Hepatic stellate cell (primary cell): Measurements from ENCODE around the gene TMEM88.

ENCODE experiments used
- DNase-seq: peaks from one replicate; pipeline ENCODE4 v3.0.0; 2011; ENCODE audit warnings: low spot score

Gene TMEM88

DNA sequence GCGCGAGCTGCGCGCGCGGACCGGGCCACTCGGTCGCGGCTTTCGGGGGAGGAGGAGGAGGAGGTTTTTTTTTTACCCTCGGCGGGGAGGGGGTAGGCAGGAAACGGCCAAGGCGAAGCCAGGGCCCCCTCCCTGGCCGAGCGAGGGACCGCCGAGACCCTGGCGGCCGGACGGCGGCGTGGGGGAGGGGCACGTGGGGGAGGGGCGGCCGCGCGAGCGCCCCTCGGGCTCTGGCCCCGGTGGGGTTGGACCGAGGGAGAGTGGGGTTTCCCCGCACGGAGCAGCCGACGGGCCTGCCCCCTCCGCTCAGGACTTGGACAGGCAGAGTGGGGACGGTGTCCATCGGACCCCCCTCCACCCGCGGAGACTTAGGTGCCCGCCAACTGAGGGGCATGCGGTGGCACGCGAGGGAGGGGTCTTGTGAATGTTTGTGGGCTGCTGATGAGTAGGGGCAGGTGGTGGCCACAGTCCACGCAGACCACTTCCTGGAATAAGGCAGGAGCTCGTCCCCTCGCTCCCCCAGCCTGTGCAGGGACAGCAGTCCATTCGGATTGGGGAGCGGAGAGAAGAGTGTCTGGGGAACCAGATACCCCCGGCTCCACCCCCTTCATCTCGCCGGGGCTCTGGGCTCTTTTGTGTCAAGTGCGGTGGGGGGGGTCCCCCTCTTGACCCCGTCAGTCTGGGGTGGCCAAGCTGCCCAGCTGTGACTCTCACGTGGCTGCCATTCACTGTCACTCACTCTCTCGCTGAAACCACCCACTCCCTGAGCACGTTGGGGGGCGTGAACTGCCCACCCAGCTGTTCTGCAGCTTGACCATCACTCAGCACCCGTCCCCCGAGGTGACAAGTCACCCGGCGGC is 30.7 kb downstream of the TMEM88 start:
- DNase-seq = peak; percentile 57

DNA sequence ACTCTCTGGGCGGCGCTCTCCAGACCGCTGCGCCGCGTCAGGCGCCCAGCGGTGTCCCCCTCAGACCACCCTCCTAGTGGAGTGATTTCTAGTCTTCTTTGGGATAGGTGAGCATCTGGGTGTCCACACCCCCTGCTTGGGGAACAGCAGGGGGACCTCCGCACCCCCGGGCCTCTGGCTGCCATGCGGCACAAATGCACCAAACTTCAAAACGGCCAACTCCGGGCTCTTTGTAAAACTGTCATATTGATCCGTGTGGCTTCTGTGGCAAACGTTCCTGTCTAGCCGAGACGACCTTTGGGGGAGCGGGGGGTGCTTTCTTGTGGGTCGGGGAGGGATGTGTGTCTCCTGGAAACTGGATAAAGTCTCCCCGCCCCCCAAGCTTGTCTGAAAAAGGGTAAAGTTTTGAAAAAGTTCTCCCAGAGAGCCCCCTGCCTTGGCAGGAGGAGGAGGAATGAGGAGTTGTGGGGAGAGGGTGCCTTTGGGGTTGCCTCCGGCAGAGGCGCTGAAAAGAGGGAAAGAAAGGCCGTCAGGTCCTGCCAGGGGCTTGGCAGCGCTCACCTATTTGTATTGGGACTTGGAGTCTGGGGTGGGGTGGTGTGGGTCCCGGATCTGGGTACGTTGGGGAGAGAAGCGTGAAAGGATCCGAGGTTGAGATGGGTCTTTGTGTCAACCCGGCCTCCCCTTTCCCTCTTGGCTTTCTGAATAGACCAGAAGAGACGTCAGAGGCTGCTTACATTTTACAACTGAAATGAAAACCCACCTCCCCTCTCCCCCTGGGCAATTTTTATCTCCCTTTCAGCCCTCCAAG is 31.6 kb downstream of the TMEM88 start:
- DNase-seq = peak; percentile 52

DNA sequence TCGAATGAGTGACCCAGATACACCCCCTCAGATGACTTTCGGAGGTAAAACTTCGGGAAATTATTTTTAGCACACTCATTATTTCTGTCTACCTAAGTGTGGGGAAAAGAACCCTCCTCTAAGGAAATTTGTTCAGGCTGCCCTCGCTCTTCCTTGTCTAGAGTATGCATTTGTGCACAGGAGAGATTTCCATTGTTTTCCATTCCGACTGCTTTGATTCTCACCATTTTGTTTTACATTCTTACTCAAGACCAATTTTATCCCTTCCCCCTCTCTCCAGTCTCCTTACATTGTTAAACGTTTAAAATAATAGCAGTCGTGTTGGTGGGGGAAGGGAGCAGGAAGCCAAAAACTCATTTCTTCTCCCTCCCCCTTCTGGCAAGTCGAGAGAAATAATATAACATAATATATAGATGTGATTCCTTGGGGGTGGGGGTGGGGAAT is 32.2 kb downstream of the TMEM88 start:
- DNase-seq = no peak

DNA sequence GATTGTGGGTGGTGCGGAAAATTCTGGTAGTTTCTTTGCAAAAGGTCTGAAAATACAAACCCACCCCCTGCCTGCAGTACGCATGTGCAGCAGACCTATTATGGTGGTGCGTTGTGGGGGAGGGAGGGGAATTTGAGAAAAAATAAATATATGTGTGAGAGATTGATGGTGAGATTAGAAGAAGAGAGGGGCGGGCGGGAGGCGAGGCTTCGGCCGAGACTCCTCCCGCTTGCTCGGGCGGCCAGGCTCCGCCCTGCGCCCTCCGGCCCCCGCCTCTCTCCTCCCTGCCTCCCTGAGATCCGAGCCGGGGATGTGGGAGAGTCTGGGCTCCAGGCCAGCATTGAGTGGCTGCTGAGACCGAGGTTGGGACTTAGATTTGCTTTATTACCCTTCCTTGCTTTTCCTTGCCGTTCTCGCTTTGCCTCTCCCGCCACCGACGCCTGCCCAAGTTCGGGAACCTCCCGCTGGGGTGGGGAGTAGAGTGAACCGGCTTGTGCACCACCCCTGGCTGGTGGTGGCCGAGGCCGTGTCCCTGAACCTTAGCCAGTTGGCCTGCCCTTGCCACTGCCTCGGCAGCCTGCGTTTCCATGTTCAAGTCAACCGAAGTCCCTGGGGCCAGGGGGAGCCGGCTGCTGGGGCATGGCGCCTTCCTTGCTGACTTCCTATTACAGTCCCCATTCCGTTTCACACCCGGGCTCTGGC is 32.8 kb downstream of the TMEM88 start:
- peak; percentile 95 for DNase-seq

DNA sequence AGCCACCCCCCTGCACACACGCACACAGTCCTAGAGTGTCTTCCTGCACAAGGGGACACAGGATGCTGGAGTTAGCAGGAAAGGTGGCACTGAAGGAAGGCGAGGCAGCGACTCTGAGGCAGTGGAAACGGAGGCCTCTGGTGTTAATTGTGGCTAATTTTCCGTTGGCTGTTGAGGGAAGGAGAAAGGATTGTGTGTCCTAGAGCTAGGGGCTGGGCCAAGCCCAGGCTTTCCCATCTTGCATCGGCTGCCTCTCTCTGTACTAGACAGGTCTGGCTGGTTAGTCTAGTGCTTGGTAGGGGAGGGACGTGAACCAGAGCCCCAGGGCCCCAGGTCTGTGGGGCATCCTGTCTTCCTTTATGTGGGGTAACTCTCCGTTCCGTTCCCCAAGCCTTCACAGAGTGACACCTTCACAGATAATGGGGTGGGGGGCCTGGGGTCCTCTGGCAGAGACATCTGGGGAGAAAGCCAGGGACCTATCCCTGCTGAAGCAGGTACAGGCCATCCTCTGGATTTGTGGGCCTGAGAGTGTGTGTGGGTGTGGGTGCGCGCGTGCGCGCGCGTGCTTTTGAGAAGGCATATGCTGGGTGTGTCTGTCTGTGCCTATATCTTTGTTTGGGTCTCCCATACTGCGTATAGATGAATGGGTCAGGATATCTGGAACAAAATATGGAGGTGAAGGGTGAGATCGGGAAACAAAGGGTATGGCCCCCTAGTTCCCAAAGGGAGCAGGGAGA is 33.5 kb downstream of the TMEM88 start, which contains the start of gene CHD3:
CHD3 (plus strand) TSS at position 606 of the 737 bp plus-strand sequence. CDS start 212 bp downstream, outside the sequence.
- DNase-seq = peak; percentile 26

DNA sequence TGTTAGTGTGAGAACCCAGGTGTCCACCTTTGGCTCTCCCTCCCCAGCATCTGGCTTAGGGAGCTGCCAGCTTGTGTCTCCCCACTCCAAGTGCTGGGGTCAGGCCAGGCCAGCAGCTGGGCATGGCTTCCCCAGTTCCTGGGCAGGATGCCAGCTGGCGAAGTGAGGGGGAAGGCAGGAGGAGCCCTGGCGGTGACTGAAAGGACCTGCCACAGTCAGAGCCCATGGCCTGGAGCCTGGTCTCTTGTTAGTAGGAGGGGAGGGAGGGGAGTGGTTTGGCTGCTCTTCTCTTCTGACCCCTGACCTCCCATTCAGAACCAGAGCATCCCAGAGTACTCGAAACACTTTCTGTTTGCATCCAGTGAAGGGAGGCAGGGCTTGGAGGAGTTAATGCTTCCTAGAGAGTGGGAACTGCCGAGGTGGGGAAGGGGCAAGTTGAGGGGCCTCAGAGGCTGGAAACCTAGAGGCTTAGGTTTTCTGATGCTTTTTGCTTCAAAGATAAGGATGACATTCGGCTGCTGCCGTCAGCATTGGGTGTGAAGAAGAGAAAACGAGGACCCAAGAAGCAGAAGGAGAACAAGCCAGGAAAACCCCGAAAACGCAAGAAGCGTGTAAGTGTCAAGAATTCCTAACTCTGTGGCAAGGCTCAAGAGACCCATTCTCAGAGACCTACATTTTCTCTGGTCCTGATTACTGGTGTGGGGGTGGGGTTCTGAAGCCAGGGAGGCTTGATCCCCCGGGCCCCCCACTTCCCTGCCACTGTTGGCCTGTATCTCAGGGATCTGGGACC is 34.5 kb downstream of the TMEM88 start:
- DNase-seq = peak; percentile 94

DNA sequence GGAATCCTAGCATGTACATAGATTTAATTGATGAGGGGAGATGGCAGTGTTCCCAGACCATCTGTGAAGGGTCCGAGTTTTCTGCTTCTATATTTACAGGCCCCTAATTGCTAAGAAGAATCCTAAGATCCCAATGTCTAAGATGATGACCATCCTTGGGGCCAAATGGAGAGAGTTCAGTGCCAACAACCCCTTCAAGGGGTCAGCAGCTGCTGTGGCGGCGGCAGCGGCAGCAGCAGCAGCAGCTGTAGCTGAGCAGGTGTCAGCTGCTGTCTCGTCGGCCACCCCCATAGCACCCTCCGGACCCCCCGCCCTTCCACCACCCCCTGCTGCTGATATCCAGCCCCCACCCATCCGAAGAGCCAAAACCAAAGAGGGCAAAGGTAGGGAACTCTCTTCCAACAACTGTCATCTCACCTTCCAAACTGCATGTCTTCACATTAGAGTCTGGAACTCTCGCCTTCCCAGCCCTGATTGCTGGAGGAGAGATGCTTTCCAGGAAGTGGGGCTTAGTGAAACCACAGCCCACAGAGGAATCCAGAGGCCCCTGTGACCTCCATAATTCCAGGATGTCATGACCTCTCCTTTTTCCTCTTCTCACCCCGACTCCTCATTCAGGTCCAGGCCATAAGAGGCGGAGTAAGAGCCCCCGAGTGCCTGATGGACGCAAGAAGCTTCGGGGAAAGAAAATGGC is 38.5 kb downstream of the TMEM88 start:
- no peak for DNase-seq

DNA sequence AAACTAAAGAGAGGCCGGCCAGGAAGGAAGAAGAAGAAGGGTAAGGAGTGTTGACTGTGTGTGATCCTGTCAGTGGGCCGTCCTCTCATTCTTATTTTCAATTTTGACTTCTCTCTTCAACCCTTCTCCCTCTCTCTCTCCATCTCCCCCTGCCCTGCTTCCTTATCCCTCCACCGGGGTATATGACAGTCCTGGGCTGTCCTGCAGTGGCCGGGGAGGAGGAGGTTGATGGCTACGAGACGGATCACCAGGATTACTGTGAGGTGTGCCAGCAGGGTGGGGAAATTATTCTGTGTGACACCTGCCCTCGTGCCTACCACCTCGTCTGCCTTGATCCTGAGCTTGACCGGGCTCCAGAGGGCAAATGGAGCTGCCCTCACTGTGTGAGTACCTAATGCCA is 39.4 kb downstream of the TMEM88 start:
- DNase-seq = no peak

DNA sequence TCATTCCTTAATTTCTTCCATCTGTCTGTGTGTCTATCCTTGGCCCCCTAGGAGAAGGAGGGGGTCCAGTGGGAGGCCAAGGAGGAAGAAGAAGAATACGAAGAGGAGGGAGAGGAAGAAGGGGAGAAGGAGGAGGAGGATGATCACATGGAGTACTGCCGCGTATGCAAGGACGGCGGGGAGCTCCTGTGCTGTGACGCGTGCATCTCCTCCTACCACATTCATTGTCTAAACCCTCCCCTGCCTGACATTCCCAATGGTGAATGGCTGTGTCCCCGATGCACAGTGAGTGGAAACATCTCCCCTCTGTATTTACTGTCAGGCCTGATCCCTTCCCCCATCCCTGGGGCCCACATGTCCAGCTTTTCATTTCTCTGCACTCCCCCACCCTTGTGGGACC is 40.0 kb downstream of the TMEM88 start:
- DNase-seq = no peak

DNA sequence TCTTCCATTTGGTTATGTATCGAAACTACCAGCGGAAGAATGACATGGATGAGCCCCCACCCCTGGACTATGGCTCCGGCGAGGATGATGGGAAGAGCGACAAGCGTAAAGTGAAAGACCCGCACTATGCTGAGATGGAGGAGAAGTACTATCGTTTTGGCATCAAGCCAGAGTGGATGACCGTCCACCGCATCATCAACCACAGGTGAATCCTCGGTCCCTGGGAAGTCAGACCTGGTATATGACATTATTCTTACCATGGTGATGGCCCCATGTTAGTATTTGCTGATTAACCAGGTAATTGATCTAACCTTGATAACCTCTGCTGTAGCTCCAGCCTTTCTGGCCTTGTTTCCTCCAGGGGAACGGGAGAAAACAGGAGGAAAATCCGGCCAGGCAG is 42.2 kb downstream of the TMEM88 start:
- no peak for DNase-seq

DNA sequence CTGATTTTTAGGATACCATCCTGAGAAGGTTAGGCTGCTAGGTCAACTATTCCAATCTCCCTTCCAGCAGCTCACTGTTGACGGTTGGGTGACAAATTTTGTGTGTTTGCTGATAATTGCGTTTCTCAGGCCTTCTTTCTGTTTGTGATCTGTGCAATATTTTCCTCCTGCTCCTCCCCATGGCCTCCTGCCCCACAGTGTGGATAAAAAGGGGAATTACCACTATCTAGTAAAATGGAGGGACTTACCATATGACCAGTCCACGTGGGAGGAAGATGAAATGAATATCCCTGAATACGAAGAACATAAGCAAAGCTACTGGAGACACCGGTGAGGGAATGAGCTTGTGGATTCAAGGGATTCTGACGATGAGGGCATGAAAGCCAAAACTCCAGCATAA is 42.9 kb downstream of the TMEM88 start:
- DNase-seq = peak; percentile 59

DNA sequence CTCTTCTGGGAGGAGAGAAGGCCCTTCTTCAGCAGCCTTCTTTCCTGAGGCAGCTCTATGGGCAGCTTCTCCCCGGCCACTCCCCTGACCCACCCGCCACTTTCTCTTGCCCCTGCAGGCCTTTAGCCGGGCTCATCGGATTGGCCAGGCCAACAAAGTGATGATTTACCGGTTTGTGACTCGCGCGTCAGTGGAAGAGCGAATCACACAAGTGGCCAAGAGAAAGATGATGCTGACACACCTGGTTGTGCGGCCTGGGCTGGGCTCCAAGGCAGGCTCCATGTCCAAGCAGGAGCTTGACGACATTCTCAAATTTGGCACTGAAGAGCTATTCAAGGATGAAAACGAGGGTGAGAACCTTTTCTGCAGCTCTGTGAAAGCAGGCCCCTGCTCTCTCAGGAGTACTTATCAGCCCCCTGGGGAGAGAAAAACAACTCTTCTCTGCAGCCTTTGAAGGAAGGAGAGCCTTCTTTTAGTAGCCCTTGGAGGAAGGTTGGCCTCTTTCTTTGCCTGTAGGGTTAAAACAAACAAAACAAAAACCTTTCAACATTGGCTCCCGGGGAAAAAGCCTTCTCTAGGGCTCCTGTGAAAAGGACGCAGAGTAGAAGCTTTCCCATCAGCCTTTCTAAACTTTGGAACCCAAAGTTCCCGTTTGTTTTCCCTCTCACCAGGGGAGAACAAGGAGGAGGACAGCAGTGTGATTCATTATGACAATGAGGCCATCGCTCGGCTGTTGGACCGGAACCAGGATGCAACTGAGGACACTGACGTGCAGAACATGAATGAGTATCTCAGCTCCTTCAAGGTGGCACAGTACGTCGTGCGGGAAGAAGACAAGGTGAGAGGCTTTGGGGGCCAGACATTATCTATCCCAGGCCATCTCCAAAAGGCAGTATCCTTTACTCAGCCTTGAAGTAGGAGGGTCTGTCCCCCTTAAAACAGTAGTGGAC is 48.6 kb downstream of the TMEM88 start:
- DNase-seq = no peak
